Activated T-cell treated with anti-CD3 and anti-CD28 coated beads, Interleukin-2, amount 50 U/mL, for 48 hours (primary cell): ENCODE measurements around the gene RBFOX2.
"Not testable (repeated sequence)": the region's sequence is repeated elsewhere in the genome, so short reads cannot be mapped to it uniquely, and the experiment has no call there.

ENCODE experiments used
- DNase-seq, 2 experiments: peaks; one replicate each; pipeline ENCODE4 v3.0.0-alpha.2; 2020

Gene RBFOX2

GRCh38 chr22:35811670-35812069 is 217.0 kb downstream of the RBFOX2 start:
- DNase-seq, result no peak

GRCh38 chr22:35809816-35810215 is 218.8 kb downstream of the RBFOX2 start:
- DNase-seq, result no peak

GRCh38 chr22:35808377-35808776 is 220.2 kb downstream of the RBFOX2 start:
- no peak for DNase-seq

- not testable (repeated sequence) for DNase-seq
Observed at GRCh38 chr22:35806668-35807067, 222.0 kb downstream of the RBFOX2 start.

- DNase-seq, result no peak
Observed at GRCh38 chr22:35805466-35805865, 223.2 kb downstream of the RBFOX2 start.

GRCh38 chr22:35804421-35804820 is 224.2 kb downstream of the RBFOX2 start:
- DNase-seq, result no peak

GRCh38 chr22:35802885-35803284 is 225.7 kb downstream of the RBFOX2 start:
- DNase-seq, result no peak

- not testable (repeated sequence) for DNase-seq
Observed at GRCh38 chr22:35801301-35801700, 227.3 kb downstream of the RBFOX2 start.

- DNase-seq, result no peak
Observed at GRCh38 chr22:35799150-35799549, 229.5 kb downstream of the RBFOX2 start.

- DNase-seq, result no peak
Observed at GRCh38 chr22:35797411-35797810, 231.2 kb downstream of the RBFOX2 start.

- no peak for DNase-seq
Observed at GRCh38 chr22:35795476-35795875, 233.1 kb downstream of the RBFOX2 start.

- no peak for DNase-seq
Observed at GRCh38 chr22:35792506-35792905, 236.1 kb downstream of the RBFOX2 start.

GRCh38 chr22:35791788-35792187 is 236.8 kb downstream of the RBFOX2 start:
- not testable (repeated sequence) for DNase-seq

- no peak for DNase-seq
Observed at GRCh38 chr22:35785181-35785923, 243.3 kb downstream of the RBFOX2 start.

- no peak for DNase-seq
Observed at GRCh38 chr22:35784633-35785032, 244.0 kb downstream of the RBFOX2 start.

- DNase-seq, result no peak
Observed at GRCh38 chr22:35783943-35784614, 244.5 kb downstream of the RBFOX2 start.

- DNase-seq, result no peak
Observed at GRCh38 chr22:35782504-35782903, 246.1 kb downstream of the RBFOX2 start.

- no peak for DNase-seq
Observed at GRCh38 chr22:35781898-35782297, 246.7 kb downstream of the RBFOX2 start.

GRCh38 chr22:35777335-35777975 is 251.2 kb downstream of the RBFOX2 start:
- no peak for DNase-seq

- no peak for DNase-seq
Observed at GRCh38 chr22:35775339-35775738, 253.3 kb downstream of the RBFOX2 start.

- DNase-seq, result no peak
Observed at GRCh38 chr22:35769974-35770373, 258.6 kb downstream of the RBFOX2 start.

GRCh38 chr22:35766654-35767580 is 261.7 kb downstream of the RBFOX2 start:
- DNase-seq, result no peak

GRCh38 chr22:35761037-35761436 is 267.6 kb downstream of the RBFOX2 start:
- DNase-seq, result no peak
